ENCODE measurements around the gene GBE1. TPM values are rescaled to one million over a fixed set of nuclear protein-coding genes. Genes with fewer than 3 reads are reported as not detected.
A peak's percentile ranks its signal among the peaks of the same experiment; 100 is the strongest.

Gene GBE1
- total RNA-seq, 2 experiments from 2014 or later, result 108 to 114 TPM

GRCh38 chr3:81492040-81492439, 269.4 kb downstream of the GBE1 start:
- Mint-ChIP-seq H3K36me3 (ENCODE audit: low read depth) (peaks cover 8% of the 10 kb centered on the region), H3K27ac (no peak overlapping the region), H3K4me3 (no peak overlapping the region), H3K9me3 (no peaks in the 10 kb centered on the region), H3K4me1 (ENCODE audit: low read depth) (no peaks in the 10 kb centered on the region), H3K27me3 (no peaks in the 10 kb centered on the region)
- CTCF ChIA-PET, result interaction anchor here (1.0 to 3.0 kb wide), 4 partner anchors 10 to 641 kb away, joined by 3 to 11 read pairs (median 7); no protein-coding TSS in a partner anchor
- intact Hi-C loops (cut with micrococcal nuclease), result loop anchor here (5.0 kb wide), 1 partner anchor 640 kb away; no protein-coding TSS in a partner anchor
- TF ChIP-seq, protein P1, sequence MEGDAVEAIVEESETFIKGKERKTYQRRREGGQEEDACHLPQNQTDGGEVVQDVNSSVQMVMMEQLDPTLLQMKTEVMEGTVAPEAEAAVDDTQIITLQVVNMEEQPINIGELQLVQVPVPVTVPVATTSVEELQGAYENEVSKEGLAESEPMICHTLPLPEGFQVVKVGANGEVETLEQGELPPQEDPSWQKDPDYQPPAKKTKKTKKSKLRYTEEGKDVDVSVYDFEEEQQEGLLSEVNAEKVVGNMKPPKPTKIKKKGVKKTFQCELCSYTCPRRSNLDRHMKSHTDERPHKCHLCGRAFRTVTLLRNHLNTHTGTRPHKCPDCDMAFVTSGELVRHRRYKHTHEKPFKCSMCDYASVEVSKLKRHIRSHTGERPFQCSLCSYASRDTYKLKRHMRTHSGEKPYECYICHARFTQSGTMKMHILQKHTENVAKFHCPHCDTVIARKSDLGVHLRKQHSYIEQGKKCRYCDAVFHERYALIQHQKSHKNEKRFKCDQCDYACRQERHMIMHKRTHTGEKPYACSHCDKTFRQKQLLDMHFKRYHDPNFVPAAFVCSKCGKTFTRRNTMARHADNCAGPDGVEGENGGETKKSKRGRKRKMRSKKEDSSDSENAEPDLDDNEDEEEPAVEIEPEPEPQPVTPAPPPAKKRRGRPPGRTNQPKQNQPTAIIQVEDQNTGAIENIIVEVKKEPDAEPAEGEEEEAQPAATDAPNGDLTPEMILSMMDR (IDR thresholded peaks at IDR 0.05), result no peak
- POLR2A ChIA-PET, result no interaction called here
- ATAC-seq (no peak), DNase-seq (no peak)

DNA sequence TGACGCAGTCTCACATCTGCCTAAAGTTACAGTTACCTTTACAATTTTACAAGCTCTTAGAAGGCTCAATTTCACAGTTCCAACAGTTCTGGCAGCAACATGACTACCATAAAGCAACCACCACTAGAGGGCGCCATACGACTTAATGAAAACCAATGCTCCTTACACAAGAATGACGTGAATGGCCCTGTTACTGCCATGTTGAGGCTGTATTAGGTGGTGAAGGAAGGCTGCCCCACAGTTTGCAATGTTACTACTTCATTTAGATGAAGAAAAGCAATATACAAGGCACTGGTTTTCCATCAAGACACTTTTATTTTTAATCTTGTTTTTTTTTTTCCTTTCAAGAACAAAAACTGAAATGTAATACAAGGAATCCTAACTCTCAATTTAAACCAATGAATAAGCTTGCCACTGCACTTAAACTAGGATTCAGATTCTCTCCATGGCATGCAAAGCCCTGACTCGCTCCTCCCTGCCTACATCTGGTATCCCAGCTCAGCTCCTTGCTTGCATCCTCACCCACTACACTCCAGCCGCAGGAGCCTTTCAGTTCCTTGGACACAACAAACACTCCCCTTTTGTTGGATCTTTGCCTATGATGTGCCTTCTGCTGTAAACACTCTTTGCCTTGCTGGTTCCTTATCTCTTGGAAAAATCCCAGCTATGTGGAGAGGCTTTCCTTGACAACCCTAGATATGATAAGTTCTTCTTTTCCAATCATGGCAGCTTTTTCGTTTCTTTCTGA, 270.7 kb downstream of the GBE1 start:
- Mint-ChIP-seq H3K4me3 (no peak overlapping the region), H3K4me1 (ENCODE audit: low read depth) (no peaks in the 10 kb centered on the region), H3K27ac (no peak overlapping the region), H3K36me3 (ENCODE audit: low read depth) (peaks cover 6% of the 10 kb centered on the region), H3K27me3 (no peaks in the 10 kb centered on the region), H3K9me3 (no peaks in the 10 kb centered on the region)
- ChIA-PET POLR2A (interaction anchor here (1.2 kb wide), 1 partner anchor 13 kb away, joined by 3 read pairs; no protein-coding TSS in a partner anchor), CTCF (interaction anchor here (0.6 to 3.0 kb wide), 19 partner anchors 9 to 642 kb away, joined by 3 to 14 read pairs (median 4); no protein-coding TSS in a partner anchor)
- intact Hi-C loops (cut with micrococcal nuclease), result loop anchor here (5.0 kb wide), 1 partner anchor 642 kb away; no protein-coding TSS in a partner anchor
- TF ChIP-seq, protein P1 (IDR thresholded peaks at IDR 0.05), result peak; percentile 78
- peak; percentile 92 for DNase-seq
- ATAC-seq, result peak; percentile 87

DNA sequence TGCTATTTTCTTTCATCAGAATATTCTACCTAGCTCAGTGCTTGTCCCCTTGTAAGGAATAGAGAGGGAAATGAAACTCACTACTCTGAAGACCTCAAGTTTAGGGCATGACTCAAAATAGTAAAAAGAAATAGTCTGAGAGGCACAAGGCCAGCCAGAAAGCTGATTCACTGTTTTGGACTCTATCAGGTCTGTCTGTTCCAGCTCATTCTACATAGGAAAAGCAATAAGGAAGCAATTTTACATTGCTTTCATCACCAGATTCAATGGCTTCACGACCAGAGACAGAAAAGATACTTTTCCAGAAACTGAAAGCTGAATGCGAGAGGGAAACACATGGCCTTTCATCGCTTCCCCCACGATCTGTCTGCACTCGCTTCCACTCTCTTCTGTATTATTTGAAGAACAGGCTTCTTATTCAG, 276.0 kb downstream of the GBE1 start:
- TF ChIP-seq, protein P1 (IDR thresholded peaks at IDR 0.05), result no peak
- H3K4me3 Mint-ChIP-seq, result no peak overlapping the region
- ChIA-PET CTCF (interaction anchor here (1.0 kb wide), 1 partner anchor 9 kb away, joined by 3 read pairs; no protein-coding TSS in a partner anchor), POLR2A (no interaction called here)
- peaks cover 6% of the 10 kb centered on the region for H3K36me3 Mint-ChIP-seq (ENCODE audit: low read depth)
- no peaks in the 10 kb centered on the region for H3K9me3 Mint-ChIP-seq
- ATAC-seq, result no peak
- H3K27me3 Mint-ChIP-seq, result no peaks in the 10 kb centered on the region
- no peak overlapping the region for H3K27ac Mint-ChIP-seq
- intact Hi-C loops (cut with micrococcal nuclease), result no loop called here
- H3K4me1 Mint-ChIP-seq (ENCODE audit: low read depth), result no peaks in the 10 kb centered on the region
- DNase-seq, result no peak

DNA sequence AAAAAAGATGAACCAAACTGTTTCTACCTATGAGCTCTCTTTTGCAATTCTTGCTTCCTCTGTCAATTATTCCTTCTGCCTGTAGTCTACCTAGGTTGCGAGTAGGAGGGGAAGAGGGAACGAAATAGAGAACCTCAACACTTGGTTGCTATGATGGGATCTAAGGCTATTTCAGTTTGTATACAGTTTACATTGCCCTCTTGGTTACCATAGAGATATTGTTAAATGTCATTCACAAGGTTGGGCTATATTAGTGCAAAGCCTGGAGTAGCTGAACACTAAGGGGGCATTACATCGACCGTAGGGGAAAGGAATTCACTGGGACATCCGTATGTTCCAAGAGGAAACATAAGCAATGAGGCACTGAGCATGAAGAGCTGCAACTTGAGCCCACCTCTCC, 276.9 kb downstream of the GBE1 start:
- POLR2A ChIA-PET, result no interaction called here
- CTCF ChIA-PET, result interaction anchor here (0.8 kb wide), 1 partner anchor 11 kb away, joined by 3 read pairs; no protein-coding TSS in a partner anchor
- peaks cover 1% of the 10 kb centered on the region for H3K36me3 Mint-ChIP-seq (ENCODE audit: low read depth)

More for the DNA sequence above, 276.9 kb downstream of the GBE1 start:
- TF ChIP-seq, protein P1 (IDR thresholded peaks at IDR 0.05), result no peak
- Mint-ChIP-seq H3K9me3 (no peaks in the 10 kb centered on the region), H3K4me1 (ENCODE audit: low read depth) (no peaks in the 10 kb centered on the region), H3K27ac (no peak overlapping the region), H3K4me3 (no peak overlapping the region), H3K27me3 (peaks cover 1% of the 10 kb centered on the region)
- DNase-seq (no peak), ATAC-seq (no peak)
- intact Hi-C loops (cut with micrococcal nuclease), result no loop called here
